Tibial nerve (tissue), 4 donors: ENCODE data around the gene ARRDC1. TPM values are rescaled to one million over a fixed set of nuclear protein-coding genes. Genes with fewer than 3 reads are reported as not detected.

Experiments
- DNase-seq, 2 donors: peaks; one replicate each; pipeline ENCODE4 v3.0.0-alpha.2; 2019; ENCODE audit warnings: low spot score in 2 of 2
- H3K27ac ChIP-seq, 4 donors: fragments of 200-600 bp; sonication (generic) in 3 of 4; one replicate each; pipeline ENCODE4 v1.5.1; 2017 to 2019; ENCODE audit warnings: mild to moderate bottlenecking in 1 of 4
- H3K27me3 ChIP-seq, 2 donors: fragments of 200-600 bp; sonication (generic) in 1 of 2; one replicate each; pipeline versions ENCODE4 v1.5.1 to v1.6.0; 2017 to 2019
- H3K36me3 ChIP-seq, 3 donors: fragments of 200-600 bp; sonication (generic); one replicate each; pipeline ENCODE4 v1.5.1; 2018 to 2019
- H3K4me1 ChIP-seq, 4 donors: fragments of 200-600 bp; sonication (generic) in 3 of 4; one replicate each; pipeline ENCODE4 v1.5.1; 2017 to 2019
- H3K4me3 ChIP-seq, 4 donors: fragments of 200-600 bp; sonication (generic) in 3 of 4; one replicate each; pipeline ENCODE4 v1.5.1; 2017 to 2019; ENCODE audit warnings: mild to moderate bottlenecking in 1 of 4, moderate library complexity in 1 of 4
- H3K9me3 ChIP-seq, 4 donors: fragments of 200-600 bp; sonication (generic) in 3 of 4; one replicate each; pipeline ENCODE4 v1.5.1; 2017 to 2019
- CTCF ChIP-seq, 5 experiments: fragments of 200-600 bp in 3 of 5; fragments of 450-650 bp in 2 of 5; sonication (generic) in 3 of 5; IDR thresholded peaks; one replicate each; pipeline ENCODE4 v1.5.1; 2016 to 2019; ENCODE audit warnings: antibody characterized with exemption in 5 of 5, mild to moderate bottlenecking in 3 of 5, moderate library complexity in 2 of 5
- EP300 ChIP-seq, 2 donors: sonication (generic); formaldehyde crosslinking; IDR thresholded peaks; one replicate each; pipeline ENCODE4 v1.6.1; 2017; ENCODE audit warnings: antibody characterized with exemption in 2 of 2, mild to moderate bottlenecking in 1 of 2
- POLR2A ChIP-seq, 2 donors: fragments of 450-650 bp; IDR thresholded peaks; one replicate each; pipeline ENCODE4 v1.6.1; 2017; ENCODE audit warnings: antibody characterized with exemption in 2 of 2, mild to moderate bottlenecking in 2 of 2, moderate library complexity in 2 of 2
- WGBS, 2 donors: methylation state at CpG; one replicate each; pipeline ENCODE4 v1.1.5; 2018; 5-methylcytosine and 5-hydroxymethylcytosine counted together
- total RNA-seq, 4 donors: library from RNA; depleted of rRNA; stranded (reverse); fragments of >200 nt; gene quantifications; one replicate each; pipeline ENCODE4 v1.1.0, GENCODE V29; 2016

ARRDC1 gene
- total RNA-seq, 4 donors from 2014 or later = 26.4 to 83.1 (median 50.1) TPM

DNA sequence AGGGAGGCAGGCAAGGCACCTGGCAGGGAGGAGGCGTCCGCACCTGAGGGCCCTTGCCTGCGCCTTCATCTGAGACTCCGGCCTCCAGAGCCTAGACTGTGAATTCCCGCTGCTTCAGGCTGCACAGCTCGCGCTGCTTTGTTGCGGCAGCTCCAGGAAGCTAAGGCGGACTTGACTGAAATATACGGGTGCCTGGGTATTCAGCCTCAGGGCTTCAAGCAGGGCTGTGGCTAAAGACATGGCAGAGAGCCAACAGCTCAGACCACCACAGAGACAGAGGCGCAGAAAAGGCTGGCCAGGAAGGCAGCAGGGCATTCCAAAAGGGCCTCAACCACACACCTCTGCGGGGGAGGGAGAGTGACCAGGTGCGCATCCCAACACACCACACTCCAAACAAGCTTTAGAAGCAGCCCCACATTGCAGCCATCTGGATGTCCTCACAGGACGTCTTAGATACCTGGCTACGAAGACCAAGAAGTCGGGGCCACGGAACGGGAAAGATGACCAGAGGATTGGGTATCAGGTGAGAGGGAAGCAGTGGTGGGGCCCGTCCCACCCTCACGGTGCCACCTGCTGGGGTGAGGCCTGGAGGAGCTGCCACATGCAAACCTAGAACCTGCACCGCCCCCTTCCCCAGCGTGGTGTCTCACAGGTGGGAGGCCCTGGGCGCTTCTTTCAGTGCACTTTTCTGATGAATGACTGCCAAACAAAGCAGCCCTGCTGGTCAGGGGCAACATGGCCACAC, 25.1 kb upstream of the ARRDC1 start:
- TF ChIP-seq EP300 (IDR thresholded peaks at IDR 0.05) (no peak), CTCF (IDR thresholded peaks at IDR 0.05) (no peak), POLR2A (IDR thresholded peaks at IDR 0.05) (no peak)
- Histone ChIP-seq H3K27me3 (no peaks in the 10 kb centered on the region), H3K36me3 (peaks cover 0 to 65% (median 0%) of the 10 kb centered on the region in 3 donors), H3K4me3 (no peak overlapping the region), H3K4me1 (peaks cover 0 to 41% (median 11%) of the 10 kb centered on the region in 4 donors), H3K27ac (no peak overlapping the region), H3K9me3 (no peaks in the 10 kb centered on the region)
- WGBS, 2 donors = 83 to 94% methylated on average over 18 to 20 of the region's 23 CpGs
- DNase-seq = no peak

DNA sequence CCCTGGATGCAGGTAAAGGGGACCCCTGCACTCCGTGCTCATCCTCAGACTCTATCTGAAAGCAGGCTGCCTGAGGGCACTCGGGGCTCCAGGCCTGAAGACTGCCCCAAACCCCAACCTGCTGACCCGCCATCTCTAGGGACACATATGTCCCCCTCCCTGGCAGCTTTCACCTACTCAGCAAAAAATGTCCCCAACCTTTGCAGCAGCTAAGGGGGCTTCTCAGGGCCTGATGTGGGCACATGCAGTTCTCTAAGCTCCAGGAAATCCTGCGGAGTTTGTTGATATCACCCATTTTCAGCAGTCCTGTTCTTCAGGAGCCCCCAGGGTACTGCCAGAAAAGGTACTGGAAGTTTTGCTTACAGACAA, 24.5 kb upstream of the ARRDC1 start:
- Histone ChIP-seq H3K36me3 (peaks cover 0 to 65% (median 0%) of the 10 kb centered on the region in 3 donors), H3K4me3 (no peak overlapping the region), H3K27ac (no peak overlapping the region), H3K27me3 (no peaks in the 10 kb centered on the region), H3K4me1 (peaks cover 0 to 39% (median 11%) of the 10 kb centered on the region in 4 donors), H3K9me3 (no peaks in the 10 kb centered on the region)
- TF ChIP-seq CTCF (IDR thresholded peaks at IDR 0.05) (no peak), EP300 (IDR thresholded peaks at IDR 0.05) (no peak), POLR2A (IDR thresholded peaks at IDR 0.05) (no peak)
- DNase-seq = no peak
- WGBS, 2 donors = 88 to 100% methylated on average over 4 of the region's 4 CpGs

- H3K4me1 ChIP-seq = peaks cover 0 to 32% (median 11%) of the 10 kb centered on the region in 4 donors
- H3K36me3 ChIP-seq = peaks cover 0 to 65% (median 0%) of the 10 kb centered on the region in 3 donors
- H3K4me3 ChIP-seq = no peak overlapping the region
- no peaks in the 10 kb centered on the region for H3K9me3 ChIP-seq
- TF ChIP-seq POLR2A (IDR thresholded peaks at IDR 0.05) = no peak
- TF ChIP-seq CTCF (IDR thresholded peaks at IDR 0.05) = no peak
- TF ChIP-seq EP300 (IDR thresholded peaks at IDR 0.05) = no peak
- H3K27me3 ChIP-seq = no peaks in the 10 kb centered on the region
- H3K27ac ChIP-seq = no peak overlapping the region
- DNase-seq = no peak
- 85% methylated on average over 22 of the region's 22 CpGs for WGBS, 2 donors
Measured at GRCh38 chr9:137581361-137582285, 23.9 kb upstream of the ARRDC1 start.

DNA sequence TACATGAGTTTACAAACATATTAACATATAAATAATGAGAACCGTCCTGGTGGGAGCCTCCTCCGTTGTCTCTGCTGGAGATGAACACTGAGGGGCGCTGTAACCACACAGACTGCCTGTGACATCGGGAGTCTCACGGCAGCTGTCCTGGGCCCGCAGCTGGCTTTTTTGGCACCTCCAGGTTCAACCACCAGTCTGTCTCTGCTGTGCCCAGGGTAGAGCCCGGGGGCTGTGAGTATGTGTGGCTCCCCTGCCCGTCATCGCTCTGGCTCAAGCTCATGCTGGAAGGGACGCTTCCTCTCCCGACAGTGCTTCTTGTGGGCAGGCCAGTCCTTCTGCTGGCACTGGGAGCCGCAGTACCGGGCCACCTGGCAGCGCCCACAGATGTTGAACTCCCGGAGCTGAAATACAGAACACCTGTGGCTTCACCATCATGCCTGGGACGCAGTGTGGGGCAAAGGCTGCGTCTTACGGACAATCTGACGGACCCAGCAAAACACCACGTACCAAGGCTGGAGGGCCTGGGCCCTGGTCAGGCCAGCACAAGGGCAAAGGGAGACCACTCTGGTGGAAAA, 23.1 kb upstream of the ARRDC1 start:
- Histone ChIP-seq H3K27me3 (no peaks in the 10 kb centered on the region), H3K4me1 (peaks cover 0 to 25% (median 8%) of the 10 kb centered on the region in 4 donors), H3K4me3 (no peak overlapping the region), H3K9me3 (no peaks in the 10 kb centered on the region), H3K27ac (no peak overlapping the region), H3K36me3 (peaks cover 0 to 71% (median 5%) of the 10 kb centered on the region in 3 donors)
- TF ChIP-seq EP300 (IDR thresholded peaks at IDR 0.05) (no peak), POLR2A (IDR thresholded peaks at IDR 0.05) (no peak), CTCF (IDR thresholded peaks at IDR 0.05) (peak in 1 of 5 experiments; percentile 20)
- WGBS, 2 donors = 78 to 82% methylated on average over 14 to 19 of the region's 20 CpGs
- DNase-seq = no peak
